ENCODE results near the gene CEACAM21.

- TF ChIP-seq KLF9 (tag by site-specific recombination; IDR thresholded peaks at IDR 0.05; ENCODE audit: low read depth): no peak
- TF ChIP-seq, protein P1, sequence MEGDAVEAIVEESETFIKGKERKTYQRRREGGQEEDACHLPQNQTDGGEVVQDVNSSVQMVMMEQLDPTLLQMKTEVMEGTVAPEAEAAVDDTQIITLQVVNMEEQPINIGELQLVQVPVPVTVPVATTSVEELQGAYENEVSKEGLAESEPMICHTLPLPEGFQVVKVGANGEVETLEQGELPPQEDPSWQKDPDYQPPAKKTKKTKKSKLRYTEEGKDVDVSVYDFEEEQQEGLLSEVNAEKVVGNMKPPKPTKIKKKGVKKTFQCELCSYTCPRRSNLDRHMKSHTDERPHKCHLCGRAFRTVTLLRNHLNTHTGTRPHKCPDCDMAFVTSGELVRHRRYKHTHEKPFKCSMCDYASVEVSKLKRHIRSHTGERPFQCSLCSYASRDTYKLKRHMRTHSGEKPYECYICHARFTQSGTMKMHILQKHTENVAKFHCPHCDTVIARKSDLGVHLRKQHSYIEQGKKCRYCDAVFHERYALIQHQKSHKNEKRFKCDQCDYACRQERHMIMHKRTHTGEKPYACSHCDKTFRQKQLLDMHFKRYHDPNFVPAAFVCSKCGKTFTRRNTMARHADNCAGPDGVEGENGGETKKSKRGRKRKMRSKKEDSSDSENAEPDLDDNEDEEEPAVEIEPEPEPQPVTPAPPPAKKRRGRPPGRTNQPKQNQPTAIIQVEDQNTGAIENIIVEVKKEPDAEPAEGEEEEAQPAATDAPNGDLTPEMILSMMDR (tag by site-specific recombination; IDR thresholded peaks at IDR 0.05): no peak
- TF ChIP-seq ZBTB1 (tag by site-specific recombination; IDR thresholded peaks at IDR 0.05): no peak
- TF ChIP-seq KLF8 (tag by site-specific recombination; IDR thresholded peaks at IDR 0.05): no peak
- TF ChIP-seq ZNF660 (tag by site-specific recombination; IDR thresholded peaks at IDR 0.05): no peak
- no peak for TF ChIP-seq ZNF140 (tag by site-specific recombination; IDR thresholded peaks at IDR 0.05)
- TF ChIP-seq ZSCAN18 (tag by site-specific recombination; IDR thresholded peaks at IDR 0.05): no peak
- no peak for TF ChIP-seq ZBTB11 (tag by site-specific recombination; conservative IDR thresholded peaks at IDR 0.05; ENCODE audit: low read depth)
- TF ChIP-seq ZBTB7A (tag by site-specific recombination; IDR thresholded peaks at IDR 0.05; ENCODE audit: low read depth): no peak
- no peak for TF ChIP-seq ZEB2 (tag by site-specific recombination; IDR thresholded peaks at IDR 0.05)
Measured at GRCh38 chr19:41566001-41566400, 10.0 kb upstream of the CEACAM21 start.

All from HEK293 (cell line).